GM19035 (cell line): ENCODE measurements around the gene AKAP13.
"Not testable (repeated sequence)": the region's sequence is repeated elsewhere in the genome, so short reads cannot be mapped to it uniquely, and the experiment has no call there.

ENCODE experiments used
- ATAC-seq: cut with Tn5 transposase; IDR thresholded peaks from one replicate; pipeline ENCODE4 v1.9.1; 2021; ENCODE audit not compliant: unreplicated experiment

The AKAP13 gene

DNA sequence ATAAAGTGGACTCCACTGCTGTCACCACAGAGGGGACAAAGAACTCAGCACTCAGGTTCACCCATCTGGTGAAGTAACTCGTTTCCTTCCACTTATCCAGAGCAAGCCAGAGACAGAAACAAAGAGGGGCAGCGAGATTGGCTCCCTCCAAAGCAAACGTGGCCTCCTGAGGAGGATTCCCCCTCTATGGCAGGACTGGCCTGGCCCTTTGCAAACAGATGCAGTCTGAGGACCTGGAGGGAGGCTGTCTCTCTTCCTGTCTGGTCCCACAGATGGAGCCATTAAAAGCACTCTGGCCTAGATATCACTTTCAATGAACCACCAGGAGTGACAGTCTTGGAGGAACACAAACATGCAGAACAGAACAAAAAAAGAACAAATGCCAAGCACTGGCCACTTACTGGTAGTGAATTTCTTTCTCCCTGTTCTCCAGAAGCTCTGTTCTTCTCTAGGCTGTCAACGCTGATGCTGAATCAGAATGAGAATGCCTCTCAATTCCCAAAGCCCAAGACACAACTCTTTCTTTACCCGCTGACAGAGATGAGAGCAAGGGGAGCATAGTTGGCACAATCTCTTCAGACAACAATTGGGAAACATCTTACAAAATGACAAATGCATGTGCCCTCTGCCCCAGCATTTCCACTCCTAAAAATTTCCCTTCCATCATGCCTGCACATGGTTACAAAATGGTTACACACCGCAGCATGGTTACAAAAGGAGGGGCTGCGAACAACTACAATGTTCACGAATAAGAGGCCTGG is 400.0 kb downstream of the AKAP13 start:
- ATAC-seq, result no peak

DNA sequence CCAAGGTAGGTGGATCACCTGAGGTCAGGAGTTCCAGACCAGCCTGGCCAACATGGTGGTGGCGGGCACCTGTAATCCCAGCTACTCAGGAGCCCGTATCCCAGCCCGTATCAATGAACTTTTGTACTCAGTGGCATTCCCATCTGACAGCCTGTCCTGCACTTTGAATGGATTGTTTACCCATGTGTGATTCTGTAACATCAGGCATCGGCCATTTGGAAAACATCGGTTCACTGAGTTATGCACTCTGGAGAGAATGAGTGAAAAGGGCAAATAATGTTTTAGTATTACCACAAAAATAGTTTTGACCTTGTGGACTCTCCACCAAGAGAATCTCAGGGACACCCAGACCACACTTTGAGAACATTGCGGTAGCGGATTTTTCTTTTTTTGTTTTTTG is 400.7 kb downstream of the AKAP13 start:
- no peak for ATAC-seq

DNA sequence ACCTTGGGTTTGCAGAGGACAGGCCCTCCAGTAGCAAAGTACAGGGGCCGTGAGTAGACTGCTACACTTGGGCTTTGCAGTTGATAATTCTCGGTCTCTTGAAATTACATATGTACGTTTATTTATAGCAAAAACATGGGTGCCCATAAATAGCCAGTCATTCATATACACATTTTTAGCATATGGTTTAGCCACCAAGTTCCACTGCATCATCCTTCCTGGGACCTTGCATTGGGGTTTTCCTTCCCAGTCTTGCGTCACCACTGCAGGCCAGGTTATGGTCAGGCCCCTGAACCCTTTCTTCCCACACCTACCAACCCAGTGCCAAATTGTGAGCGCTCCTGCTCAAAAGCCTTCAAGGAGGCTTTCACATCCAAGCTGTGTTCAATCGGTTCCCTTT is 401.7 kb downstream of the AKAP13 start:
- no peak for ATAC-seq

DNA sequence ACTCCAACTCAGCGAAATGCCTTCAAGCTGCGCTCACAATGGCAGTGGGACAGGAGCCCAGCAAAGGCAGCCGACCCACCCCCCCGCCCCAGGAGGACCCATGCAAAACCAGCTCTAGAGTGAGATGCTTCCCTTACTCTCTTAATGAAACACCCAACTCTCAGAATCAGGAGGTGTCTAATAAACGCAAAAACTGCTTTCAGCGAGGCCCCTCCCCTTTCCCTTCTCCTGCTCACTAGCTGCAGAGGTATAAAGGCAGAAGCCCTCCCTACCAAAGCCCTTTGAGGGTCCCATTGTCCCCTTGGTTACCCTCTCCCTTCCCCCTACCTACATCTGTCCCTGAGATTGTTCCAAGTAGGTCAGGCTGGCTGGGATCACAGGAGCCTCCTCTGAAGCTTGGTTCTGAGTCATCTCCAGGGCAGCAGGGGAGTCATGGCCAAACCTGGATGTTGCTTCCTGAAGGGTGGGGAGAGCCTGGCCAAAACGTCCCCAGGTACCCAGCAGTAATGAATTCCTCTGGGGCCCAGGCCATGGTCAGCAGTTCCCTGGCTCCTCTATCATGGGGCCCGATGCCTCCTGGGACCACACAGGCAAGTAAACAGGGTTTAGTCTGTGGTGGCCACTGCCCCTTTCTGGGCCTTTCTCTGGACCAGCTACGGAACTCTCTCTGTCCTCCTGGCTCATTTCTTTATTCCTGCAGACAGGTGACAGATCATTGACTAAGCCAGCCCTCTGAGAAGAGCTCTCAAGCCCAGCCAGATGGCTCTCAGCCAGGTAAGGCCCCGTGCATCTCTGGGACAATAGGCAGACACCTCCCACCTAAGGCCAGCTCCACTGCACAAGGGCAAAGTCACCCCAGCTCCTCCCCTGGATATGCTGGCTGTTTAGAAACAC is 405.7 kb downstream of the AKAP13 start:
- no peak for ATAC-seq

DNA sequence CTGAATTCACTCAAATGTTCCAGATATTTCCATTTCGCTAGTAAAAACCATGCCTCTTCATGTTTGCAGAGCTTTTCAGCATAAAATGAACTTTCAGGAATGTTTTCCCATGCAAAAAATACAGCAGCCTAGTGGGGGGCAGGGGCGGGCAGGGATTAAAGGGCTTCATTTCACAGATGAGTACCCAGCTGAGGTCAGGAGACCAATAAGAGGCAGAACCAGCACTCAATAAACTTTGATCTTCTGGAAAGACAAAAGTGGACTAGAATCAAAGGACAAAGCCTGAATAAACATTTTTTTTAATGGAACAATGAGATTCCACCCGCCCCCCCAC is 406.3 kb downstream of the AKAP13 start:
- no peak for ATAC-seq

DNA sequence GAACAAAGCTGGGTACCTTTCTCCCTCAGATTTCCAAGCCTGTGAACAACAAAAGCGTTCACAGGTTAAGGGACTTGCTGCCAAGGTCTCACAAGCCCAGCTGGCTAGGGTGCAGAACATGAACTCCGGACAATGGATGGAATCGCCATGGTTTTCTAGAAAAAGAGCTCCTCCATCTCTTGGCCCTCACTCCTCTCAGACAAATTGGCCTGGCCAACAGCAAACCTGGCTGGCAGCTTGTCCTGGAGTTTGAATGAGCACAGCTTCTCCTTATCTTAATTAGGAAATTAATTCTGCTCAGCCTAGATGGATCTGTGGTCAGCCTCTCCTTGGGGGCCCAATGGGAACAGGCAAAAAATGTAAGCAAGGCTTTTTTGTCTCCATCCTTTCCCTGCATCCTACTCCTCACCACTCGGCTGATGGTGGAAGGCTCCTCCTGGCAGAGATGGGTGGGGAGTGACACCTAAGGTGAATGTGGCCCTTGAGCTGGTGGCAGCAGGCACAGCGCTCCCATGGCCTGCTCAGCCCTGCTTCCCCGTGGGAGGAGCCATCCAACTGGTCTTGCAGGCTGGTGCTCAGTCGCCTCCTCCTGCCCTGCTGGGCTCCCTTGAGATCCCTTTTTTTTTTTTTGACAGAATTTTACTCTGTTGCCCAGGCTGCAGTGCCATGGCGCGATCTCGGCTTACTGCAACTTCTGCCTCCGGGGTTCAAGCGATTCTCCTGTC is 408.5 kb downstream of the AKAP13 start:
- no peak for ATAC-seq

DNA sequence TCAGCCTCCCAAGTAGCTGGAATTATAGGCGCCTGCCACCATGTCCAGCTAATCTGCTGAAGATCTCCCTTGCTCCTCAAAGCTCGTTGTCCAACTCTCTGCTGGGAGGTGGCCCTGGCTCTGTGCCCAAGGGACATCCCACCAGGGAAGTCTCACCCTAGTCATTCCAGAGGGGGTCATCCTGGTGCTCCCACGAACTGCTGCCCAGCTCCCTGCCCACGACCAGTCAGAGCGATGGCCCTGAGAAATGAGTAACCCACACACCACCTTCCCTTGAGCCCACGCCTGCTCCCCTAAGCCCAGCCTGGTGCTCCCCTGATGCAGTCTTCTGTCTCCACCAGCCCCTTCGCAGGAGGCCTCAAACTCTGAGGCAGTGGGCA is 409.1 kb downstream of the AKAP13 start:
- no peak for ATAC-seq

- no peak for ATAC-seq
These were observed 411.8 kb downstream of the AKAP13 start for GRCh38 chr15:85792102-85792731.

DNA sequence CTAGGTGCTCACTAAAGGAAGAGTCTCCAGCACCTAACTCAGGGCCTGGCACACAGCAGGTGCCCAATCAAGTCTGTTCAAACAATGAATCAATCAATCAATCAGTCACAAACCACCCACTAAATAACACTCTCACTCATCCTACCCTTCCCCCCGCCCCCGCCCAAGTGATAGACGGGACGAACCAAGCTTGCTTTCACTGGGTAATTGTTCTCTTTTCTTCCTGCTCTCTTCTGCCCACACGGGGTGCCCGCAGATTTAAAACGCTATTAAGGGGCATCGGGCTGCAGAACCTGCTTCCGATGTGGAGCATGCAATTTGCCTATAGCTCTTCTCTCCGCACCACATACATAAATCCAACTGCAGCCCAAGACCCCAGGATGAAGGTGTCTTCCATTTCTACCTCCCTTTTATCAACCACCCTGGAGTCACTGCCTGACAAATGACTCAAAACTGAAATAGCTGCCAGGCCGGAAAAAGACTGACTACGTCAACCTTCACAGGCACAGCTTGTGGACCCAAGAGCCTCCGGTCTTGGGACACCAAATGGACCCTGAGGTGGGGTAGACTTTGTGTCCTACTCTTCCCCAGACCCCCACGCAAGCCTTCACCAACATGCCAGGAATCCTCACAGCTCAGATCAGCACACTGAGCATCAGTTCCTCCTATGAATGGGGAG is 412.6 kb downstream of the AKAP13 start:
- ATAC-seq, result no peak

DNA sequence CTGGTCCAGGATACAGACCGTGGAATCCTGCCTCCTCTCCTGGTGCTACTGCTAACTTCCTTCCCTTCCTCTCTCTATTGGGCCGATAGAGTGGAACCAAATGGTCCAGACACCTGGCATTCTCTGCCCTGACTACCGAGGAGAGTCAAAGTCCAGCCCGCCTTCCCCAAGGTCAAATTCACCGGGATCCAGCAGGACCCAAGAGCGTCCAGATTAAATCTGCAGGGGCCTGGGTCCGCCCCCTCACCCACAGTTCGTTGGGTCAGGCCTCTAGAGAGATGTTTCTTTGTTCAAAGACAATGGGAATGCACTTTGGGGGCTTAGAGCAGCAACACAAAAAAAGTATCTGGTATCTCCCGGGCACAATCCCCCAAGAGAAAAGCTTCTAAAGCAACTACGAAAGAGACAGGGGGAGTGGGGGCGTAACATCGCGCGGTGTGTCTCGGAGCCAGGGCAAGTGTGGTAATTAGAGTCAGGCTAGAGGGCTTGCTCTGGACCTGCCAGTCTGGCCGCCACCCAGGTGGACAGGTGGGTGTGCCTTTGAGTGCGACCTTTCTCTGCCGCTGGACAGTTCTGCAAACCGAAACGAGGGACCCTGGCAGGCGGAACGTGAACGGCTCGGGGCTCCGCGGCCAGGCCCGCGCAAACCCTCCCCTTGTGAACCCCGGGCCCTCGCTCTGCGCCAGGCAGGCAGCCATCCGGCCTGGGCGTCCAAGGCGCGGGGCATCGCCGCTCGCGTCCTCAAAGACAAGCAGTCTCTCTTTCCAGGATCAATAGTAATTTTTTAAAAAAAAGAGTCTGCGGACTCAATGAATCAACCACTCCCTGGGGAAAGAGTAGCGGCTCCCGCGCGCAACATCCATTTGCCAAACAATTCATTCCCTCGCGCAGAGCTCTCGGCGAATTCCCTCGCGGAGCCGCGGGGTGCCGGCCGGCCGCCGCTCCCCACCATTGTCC is 413.5 kb downstream of the AKAP13 start:
- peak; percentile 49 for ATAC-seq

DNA sequence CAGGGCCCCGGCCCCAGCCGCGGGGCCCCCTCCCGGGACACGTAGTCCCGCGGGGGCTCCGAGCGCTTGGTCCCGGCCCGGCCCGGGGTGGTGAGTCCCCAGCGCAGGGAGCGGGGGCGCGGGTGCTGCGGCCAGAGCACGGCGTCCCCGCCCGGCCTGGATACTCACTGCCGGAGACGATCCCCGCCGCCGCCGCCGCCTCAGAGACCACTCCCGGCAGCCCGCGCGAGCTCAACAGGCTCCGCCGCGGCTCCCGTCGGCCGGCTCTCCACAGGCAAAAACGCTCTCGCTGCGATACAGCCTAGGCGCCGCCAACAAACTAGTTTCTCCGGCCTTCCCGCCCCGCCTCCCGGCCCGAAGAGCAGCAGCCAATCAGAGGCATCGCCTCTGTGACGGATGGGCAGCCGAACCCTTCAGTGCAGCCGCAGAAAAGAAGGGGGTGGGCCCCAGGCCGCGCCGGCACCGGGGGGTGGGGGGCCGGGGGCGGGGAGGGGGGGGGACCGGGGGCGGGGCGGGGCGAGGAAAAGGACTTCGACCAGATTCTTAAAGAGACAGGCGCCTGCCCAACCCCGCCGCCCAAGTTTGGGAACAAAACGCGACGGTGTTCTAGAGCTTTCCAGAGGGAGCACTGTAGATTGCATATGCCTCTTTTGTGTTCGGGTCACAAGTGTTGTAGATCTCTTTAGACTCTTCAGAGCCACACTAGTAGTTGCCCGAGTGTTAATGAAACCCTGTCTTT is 414.4 kb downstream of the AKAP13 start, which contains the start of gene KLHL25:
KLHL25 (minus strand) TSS at position 328 of the 739 bp plus-strand sequence. CDS start 25,115 bp downstream, outside the sequence.
- ATAC-seq, result peak; percentile 98

DNA sequence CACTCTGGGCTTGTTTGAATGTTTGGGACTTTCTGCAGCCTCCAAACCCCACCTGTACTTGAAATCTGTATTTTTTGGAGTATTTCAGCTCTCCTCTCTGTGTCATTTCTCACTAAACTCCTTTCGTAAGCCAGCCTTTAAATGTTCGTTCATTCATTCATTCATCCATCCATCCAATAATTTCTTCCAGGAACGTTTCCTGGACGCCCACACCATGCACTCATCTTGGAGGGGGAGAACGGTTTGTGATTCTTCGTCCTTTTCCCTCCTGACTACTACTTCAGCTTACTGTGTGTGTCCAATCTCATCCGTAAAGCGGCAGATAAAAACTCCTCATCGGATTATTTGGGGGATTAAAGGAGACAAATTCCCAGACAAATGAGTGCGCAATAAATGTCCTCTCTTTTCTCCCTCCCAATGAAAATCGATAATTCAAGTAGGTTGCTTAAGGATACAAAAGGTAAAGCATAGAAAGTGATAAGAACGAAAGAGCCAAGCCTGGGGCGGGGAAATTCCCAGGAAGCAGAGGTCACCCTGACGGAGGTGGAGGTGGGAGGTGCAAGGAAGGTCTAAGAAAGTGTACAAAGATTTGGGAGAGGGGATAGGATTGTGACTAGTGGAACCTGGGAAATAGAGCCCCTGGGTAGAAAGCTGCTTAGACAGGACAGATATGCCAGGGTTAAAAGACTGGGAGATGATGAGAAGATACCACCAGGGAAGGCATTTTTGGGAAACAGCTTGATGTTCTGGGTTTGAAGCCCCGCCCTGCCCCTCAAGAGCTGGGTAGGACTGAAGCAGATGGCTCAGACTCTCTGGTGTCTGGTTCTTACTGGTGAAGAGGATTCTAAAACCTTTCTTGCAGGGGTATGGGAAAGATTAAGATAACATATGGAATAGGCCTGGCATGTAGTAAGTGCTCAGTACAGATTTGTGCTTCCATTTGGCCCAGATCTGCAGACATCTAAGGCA is 415.2 kb downstream of the AKAP13 start:
- ATAC-seq, result no peak

DNA sequence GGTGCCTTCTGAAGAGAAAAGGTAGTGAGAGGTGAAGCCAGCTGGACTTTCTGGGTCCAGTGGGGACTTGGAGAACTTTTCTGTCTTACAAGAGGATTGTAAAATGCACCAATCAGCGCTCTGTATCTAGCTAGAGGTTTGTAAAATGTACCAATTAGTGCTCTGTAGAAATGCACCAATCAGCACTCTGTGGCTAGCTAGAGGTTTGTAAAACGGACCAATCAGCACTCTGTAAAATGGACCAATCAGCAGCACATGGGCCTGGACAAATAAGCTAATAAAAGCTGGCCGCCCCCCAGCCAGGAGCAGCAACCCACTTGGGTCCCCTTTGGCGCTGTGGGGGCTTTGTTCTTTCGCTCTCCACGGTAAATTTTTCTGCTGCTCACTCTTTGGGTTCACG is 416.0 kb downstream of the AKAP13 start:
- not testable (repeated sequence) for ATAC-seq
